Measurements from ENCODE around the gene DLGAP1. TPM values are rescaled to one million over a fixed set of nuclear protein-coding genes. Genes with fewer than 3 reads are reported as not detected.

The DLGAP1 gene
- total RNA-seq, 1 donor from 2014 or later = not detected

GRCh38 chr18:4193086-4193485 lies 262.0 kb downstream of the DLGAP1 start:
- intact Hi-C loops (cut with micrococcal nuclease) = no loop called here

GRCh38 chr18:4181882-4182568 lies 273.1 kb downstream of the DLGAP1 start:
- intact Hi-C loops (cut with micrococcal nuclease) = no loop called here

- intact Hi-C loops (cut with micrococcal nuclease) = no loop called here
Measured at GRCh38 chr18:4181086-4181485, 274.0 kb downstream of the DLGAP1 start.

- intact Hi-C loops (cut with micrococcal nuclease) = no loop called here
Measured at GRCh38 chr18:4172196-4173100, 282.7 kb downstream of the DLGAP1 start.

- intact Hi-C loops (cut with micrococcal nuclease) = no loop called here
Measured at GRCh38 chr18:4157352-4157751, 297.8 kb downstream of the DLGAP1 start.

- intact Hi-C loops (cut with micrococcal nuclease) = no loop called here
Measured at GRCh38 chr18:4146797-4147196, 308.3 kb downstream of the DLGAP1 start.

- intact Hi-C loops (cut with micrococcal nuclease) = no loop called here
Measured at GRCh38 chr18:4144201-4144600, 310.9 kb downstream of the DLGAP1 start.

GRCh38 chr18:4143585-4143984 lies 311.5 kb downstream of the DLGAP1 start:
- intact Hi-C loops (cut with micrococcal nuclease) = no loop called here

- intact Hi-C loops (cut with micrococcal nuclease) = no loop called here
Measured at GRCh38 chr18:4142876-4143275, 312.2 kb downstream of the DLGAP1 start.

GRCh38 chr18:4134700-4135099 lies 320.4 kb downstream of the DLGAP1 start:
- intact Hi-C loops (cut with micrococcal nuclease) = no loop called here

- intact Hi-C loops (cut with micrococcal nuclease) = no loop called here
Measured at GRCh38 chr18:4130734-4131719, 324.1 kb downstream of the DLGAP1 start.

GRCh38 chr18:4126939-4127338 lies 328.2 kb downstream of the DLGAP1 start:
- intact Hi-C loops (cut with micrococcal nuclease) = no loop called here

- intact Hi-C loops (cut with micrococcal nuclease) = no loop called here
Measured at GRCh38 chr18:4125627-4126230, 329.4 kb downstream of the DLGAP1 start.

- intact Hi-C loops (cut with micrococcal nuclease) = no loop called here
Measured at GRCh38 chr18:4125224-4125623, 329.9 kb downstream of the DLGAP1 start.

- intact Hi-C loops (cut with micrococcal nuclease) = no loop called here
Measured at GRCh38 chr18:4119813-4120212, 335.3 kb downstream of the DLGAP1 start.

- intact Hi-C loops (cut with micrococcal nuclease) = no loop called here
Measured at GRCh38 chr18:4119127-4119648, 335.9 kb downstream of the DLGAP1 start.

- intact Hi-C loops (cut with micrococcal nuclease) = no loop called here
Measured at GRCh38 chr18:4108016-4108415, 347.1 kb downstream of the DLGAP1 start.

GRCh38 chr18:4107049-4107467 lies 348.0 kb downstream of the DLGAP1 start:
- intact Hi-C loops (cut with micrococcal nuclease) = no loop called here

- intact Hi-C loops (cut with micrococcal nuclease) = no loop called here
Measured at GRCh38 chr18:4106407-4107033, 348.6 kb downstream of the DLGAP1 start.

GRCh38 chr18:4102901-4103300 lies 352.2 kb downstream of the DLGAP1 start:
- intact Hi-C loops (cut with micrococcal nuclease) = no loop called here
